ENCODE results near the gene SPDYE2.
"Not testable (repeated sequence)": the region's sequence is repeated elsewhere in the genome, so short reads cannot be mapped to it uniquely, and the experiment has no call there.

The SPDYE2 gene

GRCh38 chr7:102550808-102551422 is at the start of gene SPDYE2:
SPDYE2 (plus strand) TSS chr7:102551226; CDS start chr7:102553256, 2,030 bp downstream.
- not testable (repeated sequence) for DNase-seq (ENCODE audit: low spot score)

- DNase-seq (ENCODE audit: low spot score): not testable (repeated sequence)
Observed at GRCh38 chr7:102503141-102503540, 47.9 kb upstream of the SPDYE2 start.

- DNase-seq (ENCODE audit: low spot score): not testable (repeated sequence)
Observed at GRCh38 chr7:102505298-102506185, 45.5 kb upstream of the SPDYE2 start.

GRCh38 chr7:102507410-102508088 is 43.5 kb upstream of the SPDYE2 start:
- DNase-seq (ENCODE audit: low spot score): not testable (repeated sequence)

- not testable (repeated sequence) for DNase-seq (ENCODE audit: low spot score)
Observed at GRCh38 chr7:102510575-102510974, 40.5 kb upstream of the SPDYE2 start.

- not testable (repeated sequence) for DNase-seq (ENCODE audit: low spot score)
Observed at GRCh38 chr7:102511860-102512522, 39.0 kb upstream of the SPDYE2 start.

- DNase-seq (ENCODE audit: low spot score): peak; percentile 91
Observed at GRCh38 chr7:102512642-102513221, 38.3 kb upstream of the SPDYE2 start.

- DNase-seq (ENCODE audit: low spot score): not testable (repeated sequence)
Observed at GRCh38 chr7:102514881-102515721, 35.9 kb upstream of the SPDYE2 start.

- not testable (repeated sequence) for DNase-seq (ENCODE audit: low spot score)
Observed at GRCh38 chr7:102515889-102516288, 35.1 kb upstream of the SPDYE2 start.

GRCh38 chr7:102516951-102517350 is 34.1 kb upstream of the SPDYE2 start:
- not testable (repeated sequence) for DNase-seq (ENCODE audit: low spot score)

- DNase-seq (ENCODE audit: low spot score): not testable (repeated sequence)
Observed at GRCh38 chr7:102517550-102518147, 33.4 kb upstream of the SPDYE2 start, which contains the start of gene RASA4B. RASA4B (minus strand) TSS chr7:102517777; CDS start chr7:102517710, 67 bp downstream.

- DNase-seq (ENCODE audit: low spot score): not testable (repeated sequence)
Observed at GRCh38 chr7:102520797-102521196, 30.2 kb upstream of the SPDYE2 start.

- not testable (repeated sequence) for DNase-seq (ENCODE audit: low spot score)
Observed at GRCh38 chr7:102524803-102525202, 26.2 kb upstream of the SPDYE2 start.

- DNase-seq (ENCODE audit: low spot score): not testable (repeated sequence)
Observed at GRCh38 chr7:102527182-102527581, 23.8 kb upstream of the SPDYE2 start.

GRCh38 chr7:102527822-102528793 is 22.9 kb upstream of the SPDYE2 start:
- not testable (repeated sequence) for DNase-seq (ENCODE audit: low spot score)

- not testable (repeated sequence) for DNase-seq (ENCODE audit: low spot score)
Observed at GRCh38 chr7:102531583-102531982, 19.4 kb upstream of the SPDYE2 start.

- not testable (repeated sequence) for DNase-seq (ENCODE audit: low spot score)
Observed at GRCh38 chr7:102532127-102532526, 18.9 kb upstream of the SPDYE2 start.

GRCh38 chr7:102535062-102535615 is 15.9 kb upstream of the SPDYE2 start:
- DNase-seq (ENCODE audit: low spot score): not testable (repeated sequence)
